Measurements from ENCODE around the gene PNMA8C.

PNMA8C gene

DNA sequence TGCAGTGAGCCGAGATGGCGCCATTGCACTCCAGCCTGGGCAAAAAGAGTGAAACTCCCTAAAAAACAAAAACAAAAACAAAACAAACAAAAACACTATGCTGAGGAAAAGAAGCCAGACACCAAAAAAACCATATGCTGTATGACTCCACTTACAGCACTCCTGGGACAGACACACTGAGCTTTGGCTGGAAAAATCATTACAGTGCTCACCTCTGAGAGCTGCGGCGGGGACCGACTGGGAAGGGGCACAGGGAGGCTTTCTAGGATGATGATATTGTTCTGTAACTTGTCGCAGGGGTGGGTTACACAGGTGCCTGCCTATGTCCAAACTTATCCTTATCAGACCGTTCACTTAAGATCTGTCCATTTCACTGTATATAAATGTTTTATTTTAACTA is 34.8 kb upstream of the PNMA8C start:
- H3K4me1 ChIP-seq (ENCODE audit: control insufficient read depth, insufficient read depth, low read length, poor library complexity, severe bottlenecking) = no peaks in the 10 kb centered on the region
- no peaks in the 10 kb centered on the region for H3K9me3 ChIP-seq (ENCODE audit: control insufficient read depth, low read length)
- no peaks in the 10 kb centered on the region for H3K27me3 ChIP-seq (replicated peaks; ENCODE audit: control insufficient read depth, insufficient read depth, low read length, poor library complexity, severe bottlenecking)
- no peak overlapping the region for H3K27ac ChIP-seq (ENCODE audit: insufficient read depth, low read length, poor library complexity, severe bottlenecking)
- H3K36me3 ChIP-seq (ENCODE audit: control insufficient read depth, insufficient read depth, low read length) = no peaks in the 10 kb centered on the region
- H3K4me3 ChIP-seq (ENCODE audit: insufficient read depth, low read depth, low read length, poor library complexity, severe bottlenecking) = no peak overlapping the region
- DNase-seq = no peak

- Histone ChIP-seq H3K4me3 (ENCODE audit: insufficient read depth, low read depth, low read length, poor library complexity, severe bottlenecking) (no peak overlapping the region), H3K27ac (ENCODE audit: insufficient read depth, low read length, poor library complexity, severe bottlenecking) (no peak overlapping the region), H3K36me3 (ENCODE audit: control insufficient read depth, insufficient read depth, low read length) (no peaks in the 10 kb centered on the region), H3K9me3 (ENCODE audit: control insufficient read depth, low read length) (no peaks in the 10 kb centered on the region), H3K4me1 (ENCODE audit: control insufficient read depth, insufficient read depth, low read length, poor library complexity, severe bottlenecking) (no peaks in the 10 kb centered on the region), H3K27me3 (replicated peaks; ENCODE audit: control insufficient read depth, insufficient read depth, low read length, poor library complexity, severe bottlenecking) (no peaks in the 10 kb centered on the region)
- DNase-seq = no peak
Observed at GRCh38 chr19:46461537-46461936, 32.8 kb upstream of the PNMA8C start.

DNA sequence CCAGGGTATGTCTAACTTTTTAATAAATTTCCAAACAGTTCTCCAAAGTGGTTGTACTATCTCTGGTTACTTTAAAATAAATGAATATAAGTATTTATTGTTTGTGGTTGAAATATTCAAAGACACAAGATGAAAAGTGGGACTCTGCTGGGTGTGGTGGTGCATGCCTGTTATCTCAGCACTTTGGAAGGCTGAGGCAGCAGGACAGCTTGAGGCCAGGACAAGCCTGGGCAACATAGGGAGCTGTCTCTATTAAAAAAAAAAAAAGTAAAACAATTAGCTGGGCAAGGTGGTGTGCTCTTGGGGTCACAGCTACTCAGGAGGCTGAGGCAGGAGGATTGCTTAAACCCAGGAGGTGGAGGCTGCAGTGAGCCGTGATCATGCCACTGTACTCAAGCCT is 32.2 kb upstream of the PNMA8C start:
- Histone ChIP-seq H3K27ac (ENCODE audit: insufficient read depth, low read length, poor library complexity, severe bottlenecking) (no peak overlapping the region), H3K4me1 (ENCODE audit: control insufficient read depth, insufficient read depth, low read length, poor library complexity, severe bottlenecking) (no peaks in the 10 kb centered on the region), H3K4me3 (ENCODE audit: insufficient read depth, low read depth, low read length, poor library complexity, severe bottlenecking) (no peak overlapping the region), H3K36me3 (ENCODE audit: control insufficient read depth, insufficient read depth, low read length) (no peaks in the 10 kb centered on the region), H3K9me3 (ENCODE audit: control insufficient read depth, low read length) (no peaks in the 10 kb centered on the region), H3K27me3 (replicated peaks; ENCODE audit: control insufficient read depth, insufficient read depth, low read length, poor library complexity, severe bottlenecking) (no peaks in the 10 kb centered on the region)
- DNase-seq = no peak

DNA sequence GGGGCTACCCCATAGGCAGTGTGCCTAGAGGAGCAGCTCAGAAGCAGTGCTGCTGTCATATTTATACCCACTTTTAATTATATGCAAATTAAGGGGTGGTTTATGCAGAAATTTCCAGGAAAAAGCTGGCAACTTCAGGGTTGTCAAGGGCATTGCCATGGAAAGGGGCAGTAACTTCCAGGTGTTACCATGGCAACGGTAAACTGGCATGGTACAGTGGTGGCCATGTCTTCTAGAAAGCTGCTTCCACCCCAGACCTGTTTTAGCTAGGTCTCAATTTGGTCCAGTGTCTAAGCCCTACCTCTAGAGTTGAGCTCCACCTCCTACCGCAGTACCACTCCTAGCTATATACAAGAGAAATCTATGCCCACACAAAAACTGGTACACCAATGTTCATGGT is 31.3 kb upstream of the PNMA8C start:
- no peak overlapping the region for H3K4me3 ChIP-seq (ENCODE audit: insufficient read depth, low read depth, low read length, poor library complexity, severe bottlenecking)
- no peak for DNase-seq

DNA sequence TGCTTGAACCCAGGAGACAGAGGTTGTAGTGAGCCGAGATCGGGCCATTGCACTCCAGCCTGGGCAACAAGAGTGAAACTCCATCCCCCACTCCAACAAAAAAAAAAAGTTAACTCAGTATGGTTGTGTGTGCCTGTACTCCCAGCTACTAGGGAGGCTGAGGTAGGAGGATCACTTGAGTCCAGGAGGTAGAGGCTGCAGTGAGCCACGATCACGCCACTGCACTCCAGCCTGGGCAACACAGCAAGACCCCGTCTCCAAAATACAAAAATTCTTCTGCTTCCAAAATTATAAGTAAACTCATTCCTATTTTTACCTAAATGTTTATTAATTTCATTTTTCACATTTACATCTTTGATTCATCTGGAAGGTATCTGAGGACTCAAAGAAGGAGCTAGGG is 28.2 kb upstream of the PNMA8C start:
- DNase-seq = no peak
- Histone ChIP-seq H3K27me3 (replicated peaks; ENCODE audit: control insufficient read depth, insufficient read depth, low read length, poor library complexity, severe bottlenecking) (no peaks in the 10 kb centered on the region), H3K27ac (ENCODE audit: insufficient read depth, low read length, poor library complexity, severe bottlenecking) (no peak overlapping the region), H3K9me3 (ENCODE audit: control insufficient read depth, low read length) (no peaks in the 10 kb centered on the region), H3K4me1 (ENCODE audit: control insufficient read depth, insufficient read depth, low read length, poor library complexity, severe bottlenecking) (no peaks in the 10 kb centered on the region), H3K36me3 (ENCODE audit: control insufficient read depth, insufficient read depth, low read length) (no peaks in the 10 kb centered on the region), H3K4me3 (ENCODE audit: insufficient read depth, low read depth, low read length, poor library complexity, severe bottlenecking) (no peak overlapping the region)

More for the DNA sequence above, 31.3 kb upstream of the PNMA8C start:
- H3K4me1 ChIP-seq (ENCODE audit: control insufficient read depth, insufficient read depth, low read length, poor library complexity, severe bottlenecking) = no peaks in the 10 kb centered on the region
- no peaks in the 10 kb centered on the region for H3K9me3 ChIP-seq (ENCODE audit: control insufficient read depth, low read length)
- H3K27me3 ChIP-seq (replicated peaks; ENCODE audit: control insufficient read depth, insufficient read depth, low read length, poor library complexity, severe bottlenecking) = no peaks in the 10 kb centered on the region
- no peak overlapping the region for H3K27ac ChIP-seq (ENCODE audit: insufficient read depth, low read length, poor library complexity, severe bottlenecking)
- H3K36me3 ChIP-seq (ENCODE audit: control insufficient read depth, insufficient read depth, low read length) = no peaks in the 10 kb centered on the region

- H3K36me3 ChIP-seq (ENCODE audit: control insufficient read depth, insufficient read depth, low read length) = no peaks in the 10 kb centered on the region
- DNase-seq = no peak
- H3K9me3 ChIP-seq (ENCODE audit: control insufficient read depth, low read length) = no peaks in the 10 kb centered on the region
- no peaks in the 10 kb centered on the region for H3K4me1 ChIP-seq (ENCODE audit: control insufficient read depth, insufficient read depth, low read length, poor library complexity, severe bottlenecking)
- H3K27ac ChIP-seq (ENCODE audit: insufficient read depth, low read length, poor library complexity, severe bottlenecking) = no peak overlapping the region
- no peaks in the 10 kb centered on the region for H3K27me3 ChIP-seq (replicated peaks; ENCODE audit: control insufficient read depth, insufficient read depth, low read length, poor library complexity, severe bottlenecking)
- H3K4me3 ChIP-seq (ENCODE audit: insufficient read depth, low read depth, low read length, poor library complexity, severe bottlenecking) = no peak overlapping the region
Observed at GRCh38 chr19:46454244-46454643, 25.5 kb upstream of the PNMA8C start.

DNA sequence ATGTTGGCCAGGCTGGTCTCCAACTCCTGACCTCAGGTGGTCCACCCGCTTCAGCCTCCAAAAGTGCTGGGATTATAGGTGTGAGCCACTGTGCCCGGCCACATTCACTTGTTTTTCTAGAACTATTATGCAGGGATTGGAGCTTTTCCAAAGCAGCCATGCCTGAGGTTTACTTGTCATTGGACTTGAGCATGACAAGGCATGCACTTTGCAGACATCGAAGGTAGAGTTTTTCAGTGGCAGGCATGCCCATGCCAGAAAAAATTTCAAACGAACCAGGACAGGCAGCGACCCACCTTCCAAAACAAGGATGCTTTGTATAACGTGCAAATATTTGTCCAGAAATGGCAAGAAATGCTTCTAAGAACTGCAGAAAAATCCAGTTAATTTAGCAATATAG is 24.9 kb upstream of the PNMA8C start:
- Histone ChIP-seq H3K4me3 (ENCODE audit: insufficient read depth, low read depth, low read length, poor library complexity, severe bottlenecking) (no peak overlapping the region), H3K36me3 (ENCODE audit: control insufficient read depth, insufficient read depth, low read length) (no peaks in the 10 kb centered on the region), H3K4me1 (ENCODE audit: control insufficient read depth, insufficient read depth, low read length, poor library complexity, severe bottlenecking) (no peaks in the 10 kb centered on the region), H3K9me3 (ENCODE audit: control insufficient read depth, low read length) (no peaks in the 10 kb centered on the region), H3K27ac (ENCODE audit: insufficient read depth, low read length, poor library complexity, severe bottlenecking) (no peak overlapping the region), H3K27me3 (replicated peaks; ENCODE audit: control insufficient read depth, insufficient read depth, low read length, poor library complexity, severe bottlenecking) (no peaks in the 10 kb centered on the region)
- DNase-seq = no peak

- Histone ChIP-seq H3K27ac (ENCODE audit: insufficient read depth, low read length, poor library complexity, severe bottlenecking) (no peak overlapping the region), H3K4me3 (ENCODE audit: insufficient read depth, low read depth, low read length, poor library complexity, severe bottlenecking) (no peak overlapping the region), H3K4me1 (ENCODE audit: control insufficient read depth, insufficient read depth, low read length, poor library complexity, severe bottlenecking) (no peaks in the 10 kb centered on the region), H3K27me3 (replicated peaks; ENCODE audit: control insufficient read depth, insufficient read depth, low read length, poor library complexity, severe bottlenecking) (no peaks in the 10 kb centered on the region), H3K9me3 (ENCODE audit: control insufficient read depth, low read length) (no peaks in the 10 kb centered on the region), H3K36me3 (ENCODE audit: control insufficient read depth, insufficient read depth, low read length) (no peaks in the 10 kb centered on the region)
- DNase-seq = no peak
Observed at GRCh38 chr19:46452186-46452585, 23.4 kb upstream of the PNMA8C start.

DNA sequence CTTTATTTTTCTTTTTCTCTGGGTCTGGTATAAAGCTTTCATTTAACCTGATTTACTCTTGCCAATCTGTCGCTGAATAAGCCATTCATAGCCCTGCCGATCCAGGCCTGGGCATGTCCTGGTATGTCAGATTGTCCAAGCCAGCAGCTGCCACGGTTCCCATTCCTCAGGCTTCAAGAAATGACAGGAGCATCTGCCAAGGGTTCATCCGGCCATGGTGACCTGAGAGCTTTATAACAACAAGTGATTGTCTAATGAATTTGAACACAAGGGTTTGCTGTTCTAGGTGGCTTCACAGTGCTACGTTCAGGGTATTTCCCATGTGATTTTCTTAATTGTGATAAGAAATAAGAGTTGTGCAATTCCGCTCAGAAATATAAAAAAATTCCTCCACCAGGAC is 22.6 kb upstream of the PNMA8C start:
- H3K27me3 ChIP-seq (replicated peaks; ENCODE audit: control insufficient read depth, insufficient read depth, low read length, poor library complexity, severe bottlenecking) = no peaks in the 10 kb centered on the region
- no peak overlapping the region for H3K27ac ChIP-seq (ENCODE audit: insufficient read depth, low read length, poor library complexity, severe bottlenecking)
- no peak overlapping the region for H3K4me3 ChIP-seq (ENCODE audit: insufficient read depth, low read depth, low read length, poor library complexity, severe bottlenecking)
- H3K4me1 ChIP-seq (ENCODE audit: control insufficient read depth, insufficient read depth, low read length, poor library complexity, severe bottlenecking) = no peaks in the 10 kb centered on the region
- no peaks in the 10 kb centered on the region for H3K36me3 ChIP-seq (ENCODE audit: control insufficient read depth, insufficient read depth, low read length)
- DNase-seq = no peak
- H3K9me3 ChIP-seq (ENCODE audit: control insufficient read depth, low read length) = no peaks in the 10 kb centered on the region

- H3K27ac ChIP-seq (ENCODE audit: insufficient read depth, low read length, poor library complexity, severe bottlenecking) = no peak overlapping the region
- H3K4me1 ChIP-seq (ENCODE audit: control insufficient read depth, insufficient read depth, low read length, poor library complexity, severe bottlenecking) = no peaks in the 10 kb centered on the region
- no peak overlapping the region for H3K4me3 ChIP-seq (ENCODE audit: insufficient read depth, low read depth, low read length, poor library complexity, severe bottlenecking)
- no peaks in the 10 kb centered on the region for H3K36me3 ChIP-seq (ENCODE audit: control insufficient read depth, insufficient read depth, low read length)
- no peaks in the 10 kb centered on the region for H3K27me3 ChIP-seq (replicated peaks; ENCODE audit: control insufficient read depth, insufficient read depth, low read length, poor library complexity, severe bottlenecking)
- no peak for DNase-seq
- no peaks in the 10 kb centered on the region for H3K9me3 ChIP-seq (ENCODE audit: control insufficient read depth, low read length)
Observed at GRCh38 chr19:46450737-46451136, 22.0 kb upstream of the PNMA8C start.

- no peaks in the 10 kb centered on the region for H3K36me3 ChIP-seq (ENCODE audit: control insufficient read depth, insufficient read depth, low read length)
- H3K4me1 ChIP-seq (ENCODE audit: control insufficient read depth, insufficient read depth, low read length, poor library complexity, severe bottlenecking) = no peaks in the 10 kb centered on the region
- no peak overlapping the region for H3K4me3 ChIP-seq (ENCODE audit: insufficient read depth, low read depth, low read length, poor library complexity, severe bottlenecking)
- DNase-seq = no peak
- no peak overlapping the region for H3K27ac ChIP-seq (ENCODE audit: insufficient read depth, low read length, poor library complexity, severe bottlenecking)
- H3K9me3 ChIP-seq (ENCODE audit: control insufficient read depth, low read length) = no peaks in the 10 kb centered on the region
- no peaks in the 10 kb centered on the region for H3K27me3 ChIP-seq (replicated peaks; ENCODE audit: control insufficient read depth, insufficient read depth, low read length, poor library complexity, severe bottlenecking)
Observed at GRCh38 chr19:46449228-46449627, 20.5 kb upstream of the PNMA8C start.
